GM20431 (cell line): ENCODE results near the gene ZNF185.
"Not testable (repeated sequence)": the region's sequence is repeated elsewhere in the genome, so short reads cannot be mapped to it uniquely, and the experiment has no call there.

ENCODE experiments used
- in situ Hi-C: fragments of 300-500 bp; cut with MseI, MboI; formaldehyde crosslinking; loops from one replicate; pipeline ENCODE4 v1.15.0; 2020; ENCODE audit warnings: low sequenced_read_pairs; ENCODE audit not compliant: unreplicated experiment

Gene ZNF185

GRCh38 chrX:152893980-152894610 lies 3.8 kb upstream of the ZNF185 start:
- in situ Hi-C loops, result no loop called here

GRCh38 chrX:152895121-152895520 lies 2.7 kb upstream of the ZNF185 start:
- in situ Hi-C loops, result no loop called here

DNA sequence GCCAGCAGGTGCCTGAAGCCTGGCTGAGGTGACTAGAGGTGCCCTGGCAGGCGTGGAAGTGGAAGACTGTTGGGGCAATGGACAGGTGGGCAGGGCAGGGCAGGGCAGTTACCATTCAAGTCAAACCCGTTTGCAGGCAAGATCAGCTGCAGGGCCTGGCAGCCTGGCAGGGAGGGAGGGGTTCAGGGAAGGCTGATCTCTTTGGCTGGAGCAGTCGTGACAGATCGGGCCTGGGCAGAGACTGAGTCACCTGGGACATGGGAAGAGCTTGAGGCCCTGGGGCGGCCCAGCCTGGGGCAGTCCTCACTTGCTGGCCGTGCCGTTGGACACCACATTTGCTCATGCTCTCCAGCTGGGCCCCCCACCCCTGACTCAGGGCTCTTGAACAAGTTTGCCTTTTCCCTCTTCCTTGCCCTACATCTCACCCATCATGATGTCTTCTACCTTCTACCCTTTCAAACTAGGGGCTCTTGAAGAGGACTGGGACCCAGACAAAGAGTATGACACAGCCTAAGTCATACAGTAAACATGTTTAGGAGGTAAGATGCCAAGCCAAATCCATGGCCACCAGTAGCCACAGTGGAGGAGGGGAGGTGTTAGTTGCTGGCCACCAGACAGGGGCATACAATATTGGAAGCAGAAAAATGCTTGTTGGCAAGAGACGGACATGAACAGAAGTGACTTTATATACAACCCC lies 2.0 kb upstream of the ZNF185 start:
- in situ Hi-C loops, result no loop called here

- in situ Hi-C loops, result no loop called here
Measured at GRCh38 chrX:152896450-152896849, 1.4 kb upstream of the ZNF185 start.

DNA sequence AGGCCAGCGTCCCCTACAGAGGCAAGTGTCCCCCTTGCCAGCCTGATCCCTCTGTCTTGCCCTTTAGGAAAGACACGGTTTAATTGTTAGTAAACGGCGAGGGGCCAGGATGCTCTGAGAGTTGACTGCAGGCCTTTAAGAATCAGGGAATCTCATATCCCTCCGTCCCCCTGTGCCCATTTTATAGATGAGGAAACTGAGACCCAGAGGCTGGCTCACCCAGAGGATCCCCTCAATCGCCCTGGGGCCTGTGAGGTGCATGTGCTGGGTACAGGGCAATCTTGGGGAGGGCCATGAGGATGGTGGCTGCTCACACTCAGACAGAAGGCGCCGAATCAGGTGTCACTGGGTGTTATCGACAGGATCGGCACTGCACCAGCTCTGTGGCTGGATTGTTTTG lies 575 bp downstream of the ZNF185 start:
- in situ Hi-C loops, result no loop called here

DNA sequence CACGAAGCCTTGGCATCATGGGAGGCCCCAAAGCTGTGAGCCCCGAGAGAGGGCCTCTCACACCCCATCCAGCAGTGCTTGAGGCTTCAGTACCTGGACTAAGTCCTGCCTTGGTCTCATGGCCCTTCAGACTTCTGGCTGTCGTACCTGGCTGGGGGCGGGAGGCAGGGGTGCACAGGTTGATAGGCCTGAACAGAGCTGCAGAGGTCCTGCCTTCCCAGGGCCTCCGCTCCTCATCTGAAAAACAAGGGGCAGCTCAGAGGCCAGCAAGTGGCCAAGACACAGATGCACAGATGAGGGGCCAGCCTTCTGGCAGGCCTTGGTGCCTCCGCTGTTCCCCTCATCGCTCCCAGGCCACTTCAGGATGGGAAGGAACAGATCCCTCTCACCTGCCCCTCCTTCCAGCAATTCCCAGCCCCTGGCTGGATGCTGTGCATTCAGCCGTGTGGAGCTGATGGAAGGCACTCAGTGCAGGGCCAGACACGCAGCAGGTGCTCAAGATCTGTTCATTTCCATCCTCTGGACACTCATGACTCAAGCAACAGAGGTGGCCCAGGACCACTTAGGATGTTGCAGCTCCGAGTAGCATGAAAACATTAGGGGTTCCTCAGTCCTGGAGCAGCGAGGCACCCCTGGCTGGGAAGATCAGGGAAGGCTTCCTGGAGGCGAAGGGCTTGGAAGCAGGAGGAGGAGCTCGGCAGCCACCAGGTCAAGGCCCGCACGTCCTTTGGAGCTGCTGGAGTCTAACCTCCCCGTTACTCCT lies 1.4 kb downstream of the ZNF185 start:
- in situ Hi-C loops, result no loop called here

DNA sequence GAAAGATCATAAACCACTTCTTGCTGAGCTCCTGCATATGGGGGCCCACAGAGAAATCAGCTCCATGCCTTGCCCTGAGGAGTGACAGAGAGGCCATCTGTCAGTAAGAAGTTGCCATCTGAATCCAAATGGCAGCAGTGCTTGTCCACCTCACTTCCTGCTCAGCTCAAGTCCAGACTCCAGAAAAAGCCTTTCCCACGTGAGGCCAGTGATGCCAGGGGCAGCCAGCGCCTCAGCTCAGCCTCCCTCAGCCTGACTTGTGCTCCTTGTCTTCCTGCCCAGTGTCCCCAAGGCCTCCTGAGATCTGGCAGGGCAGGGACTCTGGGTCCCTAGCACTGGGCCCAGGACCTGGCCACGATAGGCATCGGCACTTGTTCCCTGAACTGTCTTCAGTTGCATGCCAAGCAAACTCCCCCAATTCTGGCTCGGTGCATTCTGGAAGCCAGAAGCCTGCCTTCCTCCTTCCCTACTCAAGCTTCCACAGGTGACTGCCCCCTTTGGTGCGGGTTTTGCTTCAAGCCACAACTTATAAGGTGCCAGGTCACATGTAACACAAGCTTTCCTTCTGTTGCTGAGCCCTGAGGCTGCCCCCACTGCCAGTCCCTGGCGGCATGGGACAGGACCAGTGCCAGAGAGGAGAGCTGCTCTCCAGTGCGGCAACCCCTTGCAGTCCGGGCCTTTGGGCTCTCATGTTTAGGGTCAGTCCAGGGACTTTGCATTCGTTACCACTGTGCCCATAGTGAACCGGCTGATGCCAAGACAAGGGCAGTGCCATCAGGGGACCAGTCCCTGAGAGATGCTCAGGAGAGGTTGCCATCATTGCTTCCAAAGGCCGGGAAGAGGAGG lies 2.2 kb downstream of the ZNF185 start:
- in situ Hi-C loops, result no loop called here

GRCh38 chrX:152900937-152901445 lies 3.1 kb downstream of the ZNF185 start:
- in situ Hi-C loops, result no loop called here

DNA sequence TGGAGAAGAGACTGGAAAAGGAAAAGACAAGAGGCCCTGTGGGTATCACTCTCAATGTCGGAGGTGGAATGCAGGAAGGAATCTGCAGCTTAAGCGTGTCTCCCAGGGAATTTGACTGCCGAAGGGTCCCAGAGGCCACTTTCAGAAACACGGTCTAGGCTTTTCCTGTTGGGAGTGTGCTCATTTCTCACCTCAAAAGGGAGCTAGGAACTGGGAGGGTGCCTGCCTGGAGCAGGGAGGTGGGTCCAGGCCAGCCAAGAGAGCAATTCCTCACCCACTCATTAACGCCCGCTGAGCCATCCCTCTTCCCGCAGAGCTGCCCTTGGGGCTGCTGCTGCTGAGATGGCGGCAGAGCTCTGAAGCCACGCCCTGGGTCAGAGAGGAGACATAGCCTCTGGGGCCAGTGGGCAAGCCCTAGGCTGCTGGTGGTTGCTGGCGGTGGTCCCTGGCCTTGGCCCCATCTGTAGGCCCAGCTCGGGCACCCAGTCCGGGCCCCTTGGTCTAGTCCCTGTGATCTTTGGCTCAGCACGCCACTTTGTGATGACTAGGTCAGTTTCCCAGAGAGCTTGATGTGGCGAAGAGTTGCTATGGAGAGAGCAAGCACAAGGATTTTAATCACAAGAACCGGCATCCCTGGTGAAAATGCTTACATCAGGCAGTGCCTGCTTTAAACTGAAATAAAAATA lies 4.1 kb downstream of the ZNF185 start:
- in situ Hi-C loops, result no loop called here

DNA sequence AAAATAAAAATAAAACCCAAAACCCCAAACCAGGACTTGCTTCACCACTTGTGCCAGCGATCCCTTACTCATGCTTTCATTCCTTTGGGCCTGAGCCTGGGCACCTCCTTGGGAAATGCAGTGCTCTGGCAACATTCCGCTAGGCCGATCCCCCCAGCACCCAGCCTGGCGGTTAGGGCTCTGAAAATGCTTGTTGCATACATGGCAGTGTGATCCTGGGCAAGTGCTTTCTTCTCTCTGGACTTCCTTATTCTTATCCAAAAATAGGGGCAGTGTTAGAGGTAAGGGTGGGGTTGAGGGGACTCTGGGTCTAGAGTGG lies 4.6 kb downstream of the ZNF185 start:
- in situ Hi-C loops, result no loop called here

GRCh38 chrX:152903589-152903988 lies 5.7 kb downstream of the ZNF185 start:
- in situ Hi-C loops, result no loop called here

- in situ Hi-C loops, result no loop called here
Measured at GRCh38 chrX:152904151-152905080, 6.5 kb downstream of the ZNF185 start.

DNA sequence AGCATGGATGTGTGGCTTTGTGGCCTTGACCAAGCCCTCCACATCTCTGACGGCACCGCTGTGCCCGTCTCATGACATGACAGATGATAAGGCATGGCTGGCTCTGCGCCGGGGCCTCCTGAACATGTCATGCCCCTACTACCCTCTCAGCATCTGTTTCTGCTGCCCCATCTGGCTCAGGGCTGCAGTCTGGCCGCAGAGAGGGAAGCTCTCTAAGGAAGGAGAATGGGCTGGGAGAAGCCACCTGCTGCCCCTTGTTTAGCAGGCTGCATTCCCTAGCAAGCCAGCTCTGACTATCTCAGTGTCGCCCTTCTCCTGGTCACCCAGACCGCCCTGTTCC lies 7.2 kb downstream of the ZNF185 start:
- in situ Hi-C loops, result no loop called here

DNA sequence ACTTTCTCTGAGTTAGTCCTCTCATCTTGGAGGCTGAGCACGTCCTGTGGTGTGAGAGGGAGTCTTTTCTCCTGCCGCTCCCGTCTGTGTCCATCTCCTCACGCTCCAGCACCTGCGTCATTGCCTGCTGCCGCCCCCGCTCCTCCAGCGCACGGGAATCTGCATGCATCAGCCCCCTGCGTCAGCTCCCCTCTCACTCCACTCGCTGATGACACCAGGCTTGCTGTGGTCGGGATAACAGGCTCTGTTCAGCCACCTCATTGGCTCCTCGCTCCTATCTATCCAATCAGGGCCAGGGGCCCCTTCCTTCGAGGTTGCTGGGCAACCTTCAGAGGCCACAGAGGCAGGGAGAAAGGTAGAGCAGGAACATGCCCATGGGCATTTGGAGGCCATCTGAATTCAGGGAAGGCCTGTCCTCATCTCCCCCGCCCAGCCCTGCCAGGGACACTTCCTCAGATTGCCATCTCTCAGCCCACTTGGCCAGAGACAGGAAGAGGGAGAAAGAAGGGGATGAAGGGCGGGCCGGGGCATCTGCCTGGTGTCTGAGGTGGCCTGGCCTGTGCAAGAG lies 9.3 kb downstream of the ZNF185 start:
- in situ Hi-C loops, result no loop called here

DNA sequence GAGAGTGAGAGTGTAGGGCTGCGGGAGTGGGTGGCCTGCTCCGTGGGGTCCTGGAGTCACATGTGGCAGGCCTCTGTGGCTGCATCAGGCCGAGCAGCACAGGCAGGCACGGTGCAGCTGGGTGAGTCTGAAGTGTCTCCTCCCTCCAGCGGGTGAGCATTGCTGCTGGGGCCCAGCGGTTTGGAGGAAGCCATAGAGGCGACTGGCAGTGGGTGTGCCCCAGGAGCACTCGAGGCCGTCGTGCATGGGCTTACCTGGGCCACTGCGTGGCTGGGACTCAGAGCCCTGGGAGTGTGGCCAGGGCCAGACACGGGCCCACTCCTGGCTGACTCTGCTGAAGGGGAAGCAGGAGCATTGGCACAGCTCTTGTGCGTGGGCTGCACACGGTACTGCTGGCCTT lies 10.6 kb downstream of the ZNF185 start:
- in situ Hi-C loops, result no loop called here

- in situ Hi-C loops, result not testable (repeated sequence)
Measured at GRCh38 chrX:152910018-152910417, 12.2 kb downstream of the ZNF185 start.

DNA sequence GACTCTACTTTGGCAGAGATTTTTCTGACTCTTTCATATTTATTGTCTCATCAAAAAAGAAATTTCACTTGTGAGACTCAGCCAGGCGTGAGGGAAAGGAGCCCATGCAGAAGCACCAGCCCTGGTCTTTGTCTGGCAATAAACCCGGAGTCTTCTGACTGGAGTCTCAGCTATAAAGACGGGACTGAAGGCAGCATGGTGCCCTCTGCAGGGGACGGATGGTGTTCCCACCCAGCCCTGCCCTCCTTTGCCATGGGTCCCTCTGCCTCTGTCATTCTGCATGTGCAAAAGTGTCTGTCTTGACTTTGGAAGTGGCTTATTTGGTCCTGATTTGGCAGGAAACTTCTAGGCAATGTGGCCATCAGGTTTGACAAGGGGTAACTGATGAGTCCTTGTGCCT lies 14.2 kb downstream of the ZNF185 start:
- in situ Hi-C loops, result no loop called here

DNA sequence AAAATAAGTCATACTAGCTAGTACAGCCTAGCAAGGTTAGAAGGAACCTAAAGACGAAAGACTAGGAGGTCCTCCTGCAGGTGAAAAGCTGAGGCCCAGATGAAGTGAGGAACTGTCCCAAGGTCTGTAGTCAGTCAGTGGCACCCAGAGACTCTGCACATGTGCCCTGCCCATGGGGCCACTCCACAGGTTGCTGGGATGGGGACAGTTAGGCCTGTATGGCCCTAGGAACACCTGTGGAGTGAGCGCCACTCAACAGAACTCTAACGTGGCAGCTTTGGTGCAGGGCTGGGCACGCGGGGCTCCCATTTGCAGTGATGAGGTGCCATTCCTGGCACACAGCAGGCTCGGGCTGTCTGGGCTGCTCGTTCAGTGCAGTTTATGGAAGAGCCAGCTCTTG lies 14.8 kb downstream of the ZNF185 start:
- in situ Hi-C loops, result no loop called here

DNA sequence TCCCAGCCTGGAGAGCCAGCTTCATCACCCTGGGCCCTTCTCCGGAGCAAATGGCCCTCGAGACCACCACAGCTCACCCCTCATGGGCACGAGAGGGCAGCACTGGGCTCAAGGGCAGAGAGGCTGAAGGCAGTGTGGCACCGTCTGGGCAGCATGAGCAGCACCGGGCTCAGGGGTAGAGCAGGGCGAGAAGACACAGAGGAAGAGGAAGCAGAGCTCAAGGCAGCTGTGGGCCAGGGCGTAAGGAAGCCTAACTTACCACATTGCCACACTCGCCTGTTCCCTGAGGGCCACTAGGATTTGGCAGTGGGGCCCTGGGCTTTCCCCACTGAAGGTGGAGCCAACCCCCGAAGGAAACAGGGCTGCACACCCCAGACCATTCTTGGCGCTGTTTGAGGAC lies 15.5 kb downstream of the ZNF185 start:
- in situ Hi-C loops, result no loop called here
